ENCODE measurements around the gene FBXO42.

GRCh38 chr1:16248603-16249516, 103.4 kb downstream of the FBXO42 start:
- TF ChIP-seq POLR2AphosphoS5 (IDR thresholded peaks at IDR 0.05; ENCODE audit: borderline replicate concordance, low read depth, low read length) (no peak), EZH2 (IDR thresholded peaks at IDR 0.05) (no peak)
